Mucosa of stomach (tissue), 1 donor: ENCODE measurements around the gene LDB2.

Source experiments
- H3K27me3 ChIP-seq: one replicate; pipeline ENCODE4 v1.7.0; 2013; ENCODE audit warnings: mild to moderate bottlenecking, low read length; ENCODE audit not compliant: control insufficient read depth, insufficient read depth
- H3K36me3 ChIP-seq: one replicate; pipeline ENCODE4 v1.7.0; 2013; ENCODE audit warnings: low read length; ENCODE audit not compliant: control insufficient read depth, insufficient read depth
- H3K4me1 ChIP-seq: one replicate; pipeline ENCODE4 v1.7.0; 2013; ENCODE audit warnings: mild to moderate bottlenecking, low read length; ENCODE audit not compliant: control insufficient read depth, insufficient read depth
- H3K4me3 ChIP-seq: one replicate; pipeline ENCODE4 v1.7.0; 2013; ENCODE audit warnings: low read length
- H3K9ac ChIP-seq: one replicate; pipeline ENCODE4 v1.7.0; 2013; ENCODE audit warnings: mild to moderate bottlenecking, low read length, moderate library complexity
- H3K9me3 ChIP-seq: one replicate; pipeline ENCODE4 v1.7.0; 2013; ENCODE audit warnings: mild to moderate bottlenecking, low read length, moderate library complexity; ENCODE audit not compliant: control insufficient read depth
- donor health status: Pancreatic carcinoma.

The LDB2 gene

GRCh38 chr4:16665942-16666551 lies 232.4 kb downstream of the LDB2 start:
- Histone ChIP-seq H3K4me1 (no peaks in the 10 kb centered on the region), H3K36me3 (no peaks in the 10 kb centered on the region), H3K4me3 (no peak overlapping the region), H3K27me3 (no peaks in the 10 kb centered on the region), H3K9ac (no peak overlapping the region), H3K9me3 (no peaks in the 10 kb centered on the region)

DNA sequence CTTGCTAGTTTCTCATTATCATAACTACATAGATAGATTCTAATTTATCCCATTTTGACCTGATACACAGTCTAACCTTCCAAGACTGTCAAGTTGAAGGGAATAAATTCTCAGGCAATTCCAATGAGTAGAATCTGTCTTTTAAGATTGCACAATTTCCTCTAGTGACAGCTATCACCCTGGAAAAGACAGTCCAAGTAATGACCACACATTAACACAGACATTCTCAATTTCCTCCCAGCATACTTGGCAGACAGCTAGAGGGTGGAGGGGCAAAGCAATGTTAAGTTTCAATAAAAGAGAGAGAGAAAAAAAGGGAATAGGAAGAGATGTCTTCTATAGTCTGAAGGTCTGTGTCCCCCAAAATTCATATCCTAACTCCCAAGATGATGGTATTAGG lies 234.7 kb downstream of the LDB2 start:
- no peak overlapping the region for H3K9ac ChIP-seq
- no peaks in the 10 kb centered on the region for H3K27me3 ChIP-seq
- no peaks in the 10 kb centered on the region for H3K4me1 ChIP-seq
- H3K4me3 ChIP-seq, result no peak overlapping the region
- no peaks in the 10 kb centered on the region for H3K36me3 ChIP-seq
- H3K9me3 ChIP-seq, result no peaks in the 10 kb centered on the region

DNA sequence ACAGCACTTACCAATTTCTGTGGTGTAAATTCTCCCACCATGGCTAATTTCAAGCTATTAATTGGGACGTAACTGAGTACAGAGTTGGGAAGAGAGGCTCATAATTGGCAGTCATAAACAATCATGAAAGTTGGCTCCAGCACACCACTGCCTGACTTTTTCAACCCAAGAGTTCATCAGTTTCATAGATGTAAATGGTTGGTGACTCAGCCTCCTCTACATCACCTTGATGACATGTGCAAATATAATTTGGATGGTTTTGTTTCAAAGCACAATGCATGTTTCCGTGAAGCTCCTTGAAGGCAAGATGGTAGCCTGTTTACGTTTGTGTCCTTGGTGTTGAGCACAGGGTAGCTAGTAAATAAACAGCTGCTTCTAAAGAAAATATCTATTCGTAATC lies 235.1 kb downstream of the LDB2 start:
- no peaks in the 10 kb centered on the region for H3K4me1 ChIP-seq
- H3K4me3 ChIP-seq, result no peak overlapping the region
- no peak overlapping the region for H3K9ac ChIP-seq
- H3K36me3 ChIP-seq, result no peaks in the 10 kb centered on the region
- H3K9me3 ChIP-seq, result no peaks in the 10 kb centered on the region
- H3K27me3 ChIP-seq, result no peaks in the 10 kb centered on the region

- no peaks in the 10 kb centered on the region for H3K9me3 ChIP-seq
- no peaks in the 10 kb centered on the region for H3K4me1 ChIP-seq
These were observed 236.6 kb downstream of the LDB2 start for GRCh38 chr4:16661813-16662212.

GRCh38 chr4:16660656-16661055 lies 237.8 kb downstream of the LDB2 start:
- H3K36me3 ChIP-seq, result no peaks in the 10 kb centered on the region
- H3K4me1 ChIP-seq, result no peaks in the 10 kb centered on the region
- H3K9ac ChIP-seq, result no peak overlapping the region
- no peaks in the 10 kb centered on the region for H3K27me3 ChIP-seq
- no peak overlapping the region for H3K4me3 ChIP-seq
- H3K9me3 ChIP-seq, result no peaks in the 10 kb centered on the region

More at GRCh38 chr4:16661813-16662212, 236.6 kb downstream of the LDB2 start:
- Histone ChIP-seq H3K9ac (no peak overlapping the region), H3K36me3 (no peaks in the 10 kb centered on the region), H3K27me3 (no peaks in the 10 kb centered on the region), H3K4me3 (no peak overlapping the region)

GRCh38 chr4:16659694-16660093 lies 238.8 kb downstream of the LDB2 start:
- no peak overlapping the region for H3K9ac ChIP-seq
- no peaks in the 10 kb centered on the region for H3K9me3 ChIP-seq
- no peak overlapping the region for H3K4me3 ChIP-seq
- H3K27me3 ChIP-seq, result no peaks in the 10 kb centered on the region
- H3K36me3 ChIP-seq, result no peaks in the 10 kb centered on the region
- H3K4me1 ChIP-seq, result no peaks in the 10 kb centered on the region

GRCh38 chr4:16659079-16659478 lies 239.4 kb downstream of the LDB2 start:
- Histone ChIP-seq H3K36me3 (no peaks in the 10 kb centered on the region), H3K27me3 (no peaks in the 10 kb centered on the region), H3K4me1 (no peaks in the 10 kb centered on the region), H3K9ac (no peak overlapping the region), H3K4me3 (no peak overlapping the region), H3K9me3 (no peaks in the 10 kb centered on the region)

DNA sequence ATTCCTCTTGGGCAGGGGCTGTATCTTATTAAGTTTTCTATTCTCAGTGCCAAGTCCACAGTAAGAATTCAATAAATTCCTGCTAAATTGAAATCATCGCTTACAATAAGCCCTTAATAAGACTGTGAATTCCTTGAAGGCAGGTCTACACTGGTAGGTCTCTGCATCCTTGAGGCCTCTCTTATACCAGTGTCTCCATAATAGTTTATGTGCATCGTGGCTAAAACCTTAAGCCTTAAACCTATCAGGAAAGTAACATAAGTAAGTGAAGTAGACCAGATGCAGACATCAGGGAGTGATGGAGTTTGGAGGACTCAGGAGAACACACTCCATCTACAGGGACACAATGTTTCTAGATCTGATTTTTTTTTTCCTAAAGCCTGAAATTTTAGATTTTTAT lies 240.3 kb downstream of the LDB2 start:
- Histone ChIP-seq H3K4me1 (no peaks in the 10 kb centered on the region), H3K27me3 (no peaks in the 10 kb centered on the region), H3K4me3 (no peak overlapping the region), H3K9ac (no peak overlapping the region), H3K9me3 (no peaks in the 10 kb centered on the region), H3K36me3 (no peaks in the 10 kb centered on the region)

- H3K4me1 ChIP-seq, result no peaks in the 10 kb centered on the region
- no peak overlapping the region for H3K9ac ChIP-seq
- H3K4me3 ChIP-seq, result no peak overlapping the region
- H3K36me3 ChIP-seq, result no peaks in the 10 kb centered on the region
- no peaks in the 10 kb centered on the region for H3K27me3 ChIP-seq
- no peaks in the 10 kb centered on the region for H3K9me3 ChIP-seq
These were observed 243.3 kb downstream of the LDB2 start for GRCh38 chr4:16655111-16655510.

GRCh38 chr4:16652732-16653305 lies 245.6 kb downstream of the LDB2 start:
- no peaks in the 10 kb centered on the region for H3K9me3 ChIP-seq
- no peaks in the 10 kb centered on the region for H3K36me3 ChIP-seq
- H3K4me1 ChIP-seq, result no peaks in the 10 kb centered on the region
- H3K9ac ChIP-seq, result no peak overlapping the region
- H3K4me3 ChIP-seq, result no peak overlapping the region
- no peaks in the 10 kb centered on the region for H3K27me3 ChIP-seq

- Histone ChIP-seq H3K4me3 (no peak overlapping the region), H3K27me3 (no peaks in the 10 kb centered on the region), H3K9ac (no peak overlapping the region), H3K36me3 (no peaks in the 10 kb centered on the region), H3K4me1 (no peaks in the 10 kb centered on the region), H3K9me3 (no peaks in the 10 kb centered on the region)
These were observed 252.0 kb downstream of the LDB2 start for GRCh38 chr4:16646459-16646858.

DNA sequence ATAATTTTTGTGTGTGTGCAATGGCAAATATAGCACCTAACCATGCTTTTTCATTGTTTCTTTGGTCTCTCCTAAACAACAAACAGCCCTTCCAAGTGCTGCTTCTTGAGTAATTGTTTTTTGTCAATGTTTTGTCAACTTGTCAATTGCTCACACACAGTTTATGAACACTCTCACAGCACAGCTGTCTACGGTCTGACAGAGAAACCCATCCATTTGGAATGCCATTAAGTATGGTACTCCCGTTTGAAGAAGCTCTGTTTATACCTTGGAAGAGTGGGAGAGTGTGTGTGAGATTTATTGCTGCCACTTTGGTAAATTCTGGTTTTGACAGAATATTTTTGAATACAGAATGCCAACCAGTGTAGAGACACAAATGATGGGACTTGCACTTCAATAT lies 254.6 kb downstream of the LDB2 start:
- no peaks in the 10 kb centered on the region for H3K4me1 ChIP-seq
- H3K4me3 ChIP-seq, result no peak overlapping the region
- H3K27me3 ChIP-seq, result no peaks in the 10 kb centered on the region
- H3K36me3 ChIP-seq, result no peaks in the 10 kb centered on the region
- H3K9ac ChIP-seq, result no peak overlapping the region
- no peaks in the 10 kb centered on the region for H3K9me3 ChIP-seq

GRCh38 chr4:16642897-16643296 lies 255.5 kb downstream of the LDB2 start:
- no peak overlapping the region for H3K4me3 ChIP-seq
- H3K36me3 ChIP-seq, result no peaks in the 10 kb centered on the region
- no peaks in the 10 kb centered on the region for H3K4me1 ChIP-seq
- no peaks in the 10 kb centered on the region for H3K27me3 ChIP-seq
- H3K9ac ChIP-seq, result no peak overlapping the region
- H3K9me3 ChIP-seq, result no peaks in the 10 kb centered on the region
